Effector CD4-positive, alpha-beta T cell (primary cell): ENCODE results near the gene CLPX.
A peak's percentile ranks its signal among the peaks of the same experiment; 100 is the strongest.
"Not testable (repeated sequence)": the region's sequence is repeated elsewhere in the genome, so short reads cannot be mapped to it uniquely, and the experiment has no call there.

Source experiments
- DNase-seq: peaks from one replicate; pipeline ENCODE4 v3.0.0-alpha.2; 2020
- total RNA-seq: gene quantifications from one replicate; lab custom pipeline; 2026; lab: John Stamatoyannopoulos, UW

CLPX gene
- 41.8 reads per million, percentile 64 among the genes with 10 or more reads in this experiment for total RNA-seq

GRCh38 chr15:65184868-65185717, at the start of gene CLPX:
TSS of gene CLPX (minus strand) at chr15:65185342. CDS start at chr15:65185153, 189 bp downstream.
- DNase-seq = peak; percentile 89

- no peak for DNase-seq
Measured at GRCh38 chr15:65233696-65234095, 48.6 kb upstream of the CLPX start.

DNA sequence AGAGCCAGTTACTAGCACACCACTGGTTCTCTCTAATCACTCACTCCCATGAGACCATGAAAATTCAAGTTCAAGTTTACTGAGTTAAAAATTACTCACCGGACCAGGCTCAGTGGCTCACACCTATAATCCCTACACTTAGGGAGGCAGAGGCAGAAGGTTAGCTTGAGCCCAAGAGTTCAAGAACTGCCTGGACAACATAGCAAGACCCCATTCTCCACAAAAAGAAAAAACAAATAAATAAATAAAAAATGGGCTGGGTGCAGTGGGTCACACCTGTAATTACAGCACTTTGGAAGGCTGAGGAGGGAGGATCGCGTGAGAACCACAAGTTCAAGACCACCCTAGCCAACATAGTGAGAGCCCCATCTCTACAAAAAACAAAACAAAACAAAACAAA, 47.4 kb upstream of the CLPX start:
- DNase-seq = no peak

- no peak for DNase-seq
Measured at GRCh38 chr15:65231306-65231705, 46.2 kb upstream of the CLPX start.

GRCh38 chr15:65226901-65227300, 41.8 kb upstream of the CLPX start:
- not testable (repeated sequence) for DNase-seq

- DNase-seq = no peak
Measured at GRCh38 chr15:65226221-65226620, 41.1 kb upstream of the CLPX start.

GRCh38 chr15:65223996-65224395, 38.9 kb upstream of the CLPX start:
- no peak for DNase-seq

- no peak for DNase-seq
Measured at GRCh38 chr15:65222891-65223290, 37.7 kb upstream of the CLPX start.

DNA sequence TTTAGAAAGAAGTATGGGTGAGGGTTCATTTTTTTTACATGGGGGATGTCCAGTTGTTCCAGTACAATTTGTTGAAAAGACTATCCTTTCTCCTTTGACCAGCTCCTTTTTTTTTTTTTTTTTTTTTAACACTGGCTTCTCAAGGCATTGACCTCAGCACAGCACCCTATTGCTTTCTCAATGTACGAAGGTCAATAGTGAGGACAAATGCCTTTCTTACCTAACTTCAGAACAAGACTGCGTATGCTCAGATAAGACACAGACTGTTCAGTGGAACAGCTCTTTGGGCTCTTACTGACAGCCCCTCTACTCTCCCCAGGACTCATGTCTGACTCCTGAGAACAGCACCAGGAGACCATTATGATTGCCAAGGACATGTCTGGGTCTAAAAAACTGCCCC, 36.6 kb upstream of the CLPX start:
- no peak for DNase-seq

GRCh38 chr15:65219137-65219536, 34.0 kb upstream of the CLPX start:
- no peak for DNase-seq

- DNase-seq = no peak
Measured at GRCh38 chr15:65217526-65218482, 32.7 kb upstream of the CLPX start.

DNA sequence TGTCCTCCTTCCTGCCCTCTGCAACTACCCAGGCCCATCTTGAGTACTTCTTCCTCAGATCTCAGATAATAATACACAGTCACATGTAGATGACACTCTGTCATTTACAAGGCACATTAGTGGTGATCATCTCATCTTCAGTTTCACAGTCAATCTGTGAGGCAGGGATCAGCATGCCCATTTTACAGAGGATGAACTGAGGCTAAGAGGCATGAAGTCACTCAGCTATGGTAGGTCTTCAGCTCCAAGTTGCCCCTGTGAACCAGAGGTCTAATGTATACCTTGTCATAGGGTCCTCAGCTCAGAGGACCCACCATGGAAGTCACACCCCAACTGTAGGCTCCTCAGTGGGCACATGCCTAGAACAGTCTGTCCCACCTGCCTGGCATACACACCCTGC, 30.4 kb upstream of the CLPX start:
- DNase-seq = no peak

- DNase-seq = no peak
Measured at GRCh38 chr15:65214010-65214409, 28.9 kb upstream of the CLPX start.

DNA sequence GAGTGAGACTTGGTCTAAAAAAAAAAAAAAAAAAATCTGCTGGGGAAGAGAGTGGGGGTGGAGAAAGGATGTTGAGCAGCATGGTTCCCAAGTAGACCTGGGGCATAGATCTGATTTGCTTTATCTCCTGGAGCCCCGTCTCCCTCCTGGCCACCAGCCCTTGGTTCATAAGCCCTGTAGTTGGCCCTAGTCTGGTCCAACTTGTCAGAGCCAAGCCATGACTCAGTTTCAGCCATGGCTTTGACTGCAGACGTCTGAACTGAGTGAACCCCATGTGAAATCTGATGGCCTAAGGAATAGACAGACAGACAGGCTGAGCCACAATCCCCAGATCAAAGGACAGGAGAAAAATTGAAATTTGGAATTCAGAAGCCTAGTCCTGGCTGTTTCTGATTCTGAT, 28.1 kb upstream of the CLPX start:
- no peak for DNase-seq

GRCh38 chr15:65212097-65212496, 27.0 kb upstream of the CLPX start:
- DNase-seq = no peak

DNA sequence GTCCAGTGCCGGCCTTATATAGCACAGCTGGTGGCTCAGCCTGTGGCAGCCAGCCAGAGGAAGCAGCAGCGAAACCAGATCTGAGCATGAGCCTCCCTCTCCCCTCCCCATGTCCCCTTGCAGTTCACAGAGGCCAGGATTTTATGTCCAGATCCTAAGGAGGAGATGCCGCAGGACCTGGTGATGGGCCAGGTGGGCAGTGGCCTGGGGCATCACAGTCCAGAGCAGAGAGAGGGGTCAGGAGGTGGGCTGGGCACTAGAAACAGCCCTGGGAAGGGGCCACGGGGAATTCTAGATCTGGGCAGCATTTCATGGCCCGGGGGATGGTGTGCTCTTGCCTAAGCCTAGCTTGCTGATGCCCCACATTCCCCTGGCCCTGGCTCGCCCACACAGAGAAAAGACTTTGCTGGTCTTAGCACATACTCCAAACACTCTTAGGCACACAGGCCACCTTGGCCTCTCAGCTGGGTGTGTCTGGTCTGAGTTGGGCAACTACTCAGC, 26.4 kb upstream of the CLPX start:
- DNase-seq = no peak

- DNase-seq = no peak
Measured at GRCh38 chr15:65210770-65211481, 25.8 kb upstream of the CLPX start, which contains the start of gene CILP. TSS of gene CILP (minus strand) at chr15:65211473. CDS start at chr15:65209755, 1,718 bp downstream.

- no peak for DNase-seq
Measured at GRCh38 chr15:65209701-65210643, 24.8 kb upstream of the CLPX start.

- no peak for DNase-seq
Measured at GRCh38 chr15:65208647-65209046, 23.5 kb upstream of the CLPX start.

DNA sequence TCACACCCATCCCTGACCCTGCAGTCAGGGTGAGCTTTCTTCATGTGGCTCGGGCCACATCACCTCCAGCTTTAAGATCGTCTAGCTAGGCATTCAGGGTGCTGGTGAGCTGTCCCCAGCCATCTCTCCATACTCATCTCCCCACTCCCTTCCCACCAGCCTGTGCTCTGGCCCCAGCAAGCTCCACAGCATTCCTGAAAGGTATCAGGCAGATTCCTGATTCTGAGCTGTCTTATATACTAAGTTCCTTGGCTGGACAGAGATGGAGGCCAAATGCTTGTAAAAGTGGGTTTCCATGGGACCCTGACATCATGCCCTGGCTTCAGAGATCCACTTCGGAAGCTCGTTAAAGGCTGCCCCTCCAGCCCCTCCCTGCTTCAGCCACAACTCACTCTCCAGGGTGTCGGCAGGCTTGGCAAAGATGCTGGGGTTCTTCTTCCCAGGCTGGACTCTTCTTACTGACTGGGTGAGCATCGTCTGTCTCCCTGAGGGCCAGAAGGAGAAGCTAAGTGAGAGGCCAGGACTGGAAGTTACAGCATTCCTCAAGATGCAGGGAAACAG, 22.2 kb upstream of the CLPX start:
- no peak for DNase-seq

- DNase-seq = no peak
Measured at GRCh38 chr15:65206750-65207149, 21.6 kb upstream of the CLPX start.
